ENCODE data around the gene DNMBP.
A peak's percentile ranks its signal among the peaks of the same experiment; 100 is the strongest.

The DNMBP gene

GRCh38 chr10:100009793-100010676, at the start of gene DNMBP:
DNMBP (minus strand) TSS chr10:100009947; CDS start chr10:99972124, 37,823 bp downstream.
- TF ChIP-seq CTCF (IDR thresholded peaks at IDR 0.05; ENCODE audit: low read length, missing control alignments) = no peak
- H3K4me3 ChIP-seq (replicated peaks; ENCODE audit: low read depth, low read length) = peak within 1 kb of the TSS; percentile 98
- peak; percentile 82 for DNase-seq (ENCODE audit: low read depth)

GRCh38 chr10:100057948-100058347, 48.2 kb upstream of the DNMBP start:
- TF ChIP-seq CTCF (IDR thresholded peaks at IDR 0.05; ENCODE audit: low read length, missing control alignments) = no peak

GRCh38 chr10:100053686-100054460, 44.1 kb upstream of the DNMBP start:
- DNase-seq (ENCODE audit: low read depth) = no peak
- no peak overlapping the region for H3K4me3 ChIP-seq (replicated peaks; ENCODE audit: low read depth, low read length)
- TF ChIP-seq CTCF (IDR thresholded peaks at IDR 0.05; ENCODE audit: low read length, missing control alignments) = no peak

More at GRCh38 chr10:100057948-100058347, 48.2 kb upstream of the DNMBP start:
- no peak overlapping the region for H3K4me3 ChIP-seq (replicated peaks; ENCODE audit: low read depth, low read length)
- DNase-seq (ENCODE audit: low read depth) = no peak

- peak; percentile 91 for DNase-seq (ENCODE audit: low read depth)
- no peak overlapping the region for H3K4me3 ChIP-seq (replicated peaks; ENCODE audit: low read depth, low read length)
- peak; percentile 94 for TF ChIP-seq CTCF (IDR thresholded peaks at IDR 0.05; ENCODE audit: low read length, missing control alignments)
Observed at GRCh38 chr10:100046021-100046486, 36.3 kb upstream of the DNMBP start.

- no peak overlapping the region for H3K4me3 ChIP-seq (replicated peaks; ENCODE audit: low read depth, low read length)
- no peak for DNase-seq (ENCODE audit: low read depth)
- TF ChIP-seq CTCF (IDR thresholded peaks at IDR 0.05; ENCODE audit: low read length, missing control alignments) = no peak
Observed at GRCh38 chr10:100045592-100045991, 35.8 kb upstream of the DNMBP start.

GRCh38 chr10:100043796-100044195, 34.0 kb upstream of the DNMBP start:
- TF ChIP-seq CTCF (IDR thresholded peaks at IDR 0.05; ENCODE audit: low read length, missing control alignments) = no peak
- H3K4me3 ChIP-seq (replicated peaks; ENCODE audit: low read depth, low read length) = no peak overlapping the region
- peak; percentile 86 for DNase-seq (ENCODE audit: low read depth)

Measured in fibroblast of pulmonary artery (primary cell).